ENCODE data around the gene NEIL1. TPM values are rescaled to one million over a fixed set of nuclear protein-coding genes. Genes with fewer than 3 reads are reported as not detected.
"Not testable (repeated sequence)": the region's sequence is repeated elsewhere in the genome, so short reads cannot be mapped to it uniquely, and the experiment has no call there.

Gene NEIL1
- total RNA-seq, 1 donor from 2014 or later: 12.7 TPM

DNA sequence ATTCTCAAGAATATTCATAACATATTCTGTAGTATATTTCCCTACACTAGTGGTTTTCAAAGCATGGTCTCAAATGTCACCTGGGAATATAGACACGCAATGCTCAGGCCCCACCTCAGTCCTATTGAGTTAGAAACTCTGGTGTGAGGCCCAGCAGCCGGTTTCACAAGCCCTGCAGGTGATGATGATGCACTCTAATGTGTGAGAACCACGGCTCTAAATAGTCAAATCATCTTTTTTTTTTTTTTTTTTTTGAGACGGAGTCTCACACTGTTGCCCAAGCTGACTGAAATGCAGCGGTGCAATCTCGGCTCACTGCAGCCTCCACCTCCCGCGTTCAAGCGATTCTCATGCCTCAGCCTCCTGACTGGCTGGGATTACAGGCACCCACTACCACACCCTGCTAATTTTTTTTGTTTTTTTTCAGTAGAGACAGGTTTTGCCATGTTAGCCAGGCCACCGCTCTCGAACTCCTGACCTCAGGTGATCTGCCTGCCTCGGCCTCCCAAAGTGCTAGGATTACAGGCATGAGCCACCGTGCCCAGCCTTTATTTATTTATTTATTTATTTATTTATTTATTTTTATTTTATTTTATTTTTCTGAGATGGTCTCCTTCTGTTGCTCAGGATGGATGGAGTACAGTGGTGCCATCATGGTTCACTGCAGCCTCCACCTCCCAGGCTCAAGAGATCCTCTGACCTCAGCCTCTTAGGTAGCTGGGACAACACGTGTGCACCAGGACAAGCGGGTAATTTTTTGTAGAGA lies 13.0 kb upstream of the NEIL1 start:
- intact Hi-C loops (cut with micrococcal nuclease): not testable (repeated sequence)

DNA sequence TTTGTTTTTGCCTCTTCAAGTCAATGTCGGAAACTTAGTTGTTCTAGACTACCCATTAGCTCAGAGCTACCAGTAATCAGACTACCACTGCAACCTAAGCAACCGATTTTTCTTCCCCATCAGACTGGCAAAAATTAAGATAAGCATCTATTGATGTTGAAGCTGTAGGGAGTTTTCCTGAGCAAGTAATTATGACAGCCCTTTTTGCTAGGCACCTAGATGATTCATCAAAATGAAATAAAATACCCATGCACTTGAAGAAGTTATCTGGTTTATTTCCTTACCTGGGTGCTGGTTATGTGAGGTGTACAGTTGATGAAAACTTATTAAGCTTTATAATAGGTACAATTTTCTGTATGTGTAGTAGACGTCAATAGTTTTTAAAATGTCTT lies 11.5 kb upstream of the NEIL1 start:
- intact Hi-C loops (cut with micrococcal nuclease): no loop called here

DNA sequence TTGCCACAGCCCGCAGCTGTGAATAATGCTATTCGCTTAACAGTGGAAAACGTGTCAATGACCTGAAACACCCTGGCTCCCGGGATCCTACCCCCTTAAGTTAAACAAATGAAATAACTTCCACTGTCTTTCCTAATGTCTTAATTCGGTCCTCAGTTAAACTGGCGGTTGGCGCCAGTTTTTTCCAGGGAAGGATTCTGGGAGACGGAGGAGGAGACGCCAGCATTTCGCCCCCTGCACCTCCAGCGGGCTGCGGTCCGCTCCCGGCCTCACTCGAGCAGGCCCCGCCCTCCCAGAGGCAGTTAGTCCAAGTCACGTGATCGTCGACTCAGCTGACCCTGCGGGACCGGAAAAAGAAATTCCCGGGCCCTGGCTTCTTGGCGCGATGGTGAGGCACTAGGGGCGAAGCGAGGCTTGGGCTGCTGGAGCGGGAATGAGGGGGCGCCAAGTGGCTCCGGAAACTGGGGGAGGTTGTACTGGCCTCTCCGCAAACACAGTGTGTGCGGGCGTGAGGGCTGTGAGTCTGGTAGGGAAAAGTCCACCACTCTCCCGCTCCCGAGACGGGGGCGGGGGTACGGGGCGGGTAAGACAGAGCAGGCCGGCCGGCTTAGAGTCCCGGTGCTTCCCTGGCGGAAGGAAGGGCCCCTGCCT lies 11.0 kb upstream of the NEIL1 start, which contains the start of gene COMMD4:
Gene COMMD4 (plus strand): TSS at position 359 of the 651 bp plus-strand sequence. CDS start 27 bp downstream, at position 386.
- intact Hi-C loops (cut with micrococcal nuclease): loop anchor here (1.0 to 2.0 kb wide), 3 partner anchors 14 to 117 kb away; partner anchors contain the start of gene MAN2C1

DNA sequence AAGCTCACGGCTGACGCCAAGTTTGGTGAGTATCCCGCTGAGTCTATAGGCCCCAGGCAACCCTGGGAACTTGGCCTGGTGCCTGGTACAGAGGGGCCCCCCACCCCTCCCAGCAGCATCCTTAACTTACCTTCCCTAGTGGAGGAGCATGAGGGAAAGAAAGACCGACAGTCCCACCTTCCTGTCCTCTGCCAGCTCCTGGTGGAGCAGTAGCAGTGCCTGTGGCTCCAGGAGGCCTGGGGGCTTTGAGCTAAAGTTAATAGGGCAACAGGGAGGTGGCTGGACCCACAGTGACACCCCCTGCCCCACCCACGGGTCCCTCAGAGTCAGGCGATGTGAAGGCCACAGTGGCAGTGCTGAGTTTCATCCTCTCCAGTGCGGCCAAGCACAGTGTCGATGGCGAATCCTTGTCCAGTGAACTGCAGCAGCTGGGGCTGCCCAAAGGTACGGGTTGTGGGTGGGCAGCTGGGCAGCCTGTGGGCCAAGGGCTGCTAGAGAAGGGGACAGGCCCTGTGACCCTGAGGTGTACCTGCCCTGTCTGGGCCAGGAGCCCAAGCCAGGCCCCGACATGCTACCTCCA lies 8.1 kb upstream of the NEIL1 start:
- intact Hi-C loops (cut with micrococcal nuclease): no loop called here

DNA sequence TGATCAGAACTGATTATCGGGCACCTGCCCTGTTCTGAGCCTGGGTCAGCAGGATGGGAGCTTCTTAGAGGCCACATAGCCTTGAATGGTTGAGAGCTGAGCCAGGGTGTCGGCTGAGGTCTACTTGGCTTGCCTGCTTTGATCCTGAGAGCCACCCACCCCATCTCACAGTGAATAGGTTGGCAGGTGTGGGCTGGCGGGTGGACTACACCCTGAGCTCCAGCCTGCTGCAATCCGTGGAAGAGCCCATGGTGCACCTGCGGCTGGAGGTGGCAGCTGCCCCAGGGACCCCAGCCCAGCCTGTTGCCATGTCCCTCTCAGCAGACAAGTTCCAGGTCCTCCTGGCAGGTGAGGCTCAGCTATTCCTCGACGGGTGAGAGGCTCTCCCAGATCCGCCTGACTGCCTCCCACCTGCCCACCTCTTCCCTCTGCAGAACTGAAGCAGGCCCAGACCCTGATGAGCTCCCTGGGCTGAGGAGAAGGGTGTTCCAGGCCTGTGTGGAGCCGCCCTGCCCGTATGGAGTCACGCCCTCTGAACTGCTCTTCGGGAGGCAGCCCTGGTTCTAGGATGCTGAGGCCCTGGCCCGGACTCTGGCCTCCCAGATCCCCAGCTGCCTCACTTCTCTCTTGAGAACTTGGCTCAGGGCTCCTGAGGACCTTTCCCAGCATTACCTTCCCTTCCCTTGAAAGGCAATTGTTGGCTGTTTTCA lies 7.2 kb upstream of the NEIL1 start:
- intact Hi-C loops (cut with micrococcal nuclease): no loop called here

DNA sequence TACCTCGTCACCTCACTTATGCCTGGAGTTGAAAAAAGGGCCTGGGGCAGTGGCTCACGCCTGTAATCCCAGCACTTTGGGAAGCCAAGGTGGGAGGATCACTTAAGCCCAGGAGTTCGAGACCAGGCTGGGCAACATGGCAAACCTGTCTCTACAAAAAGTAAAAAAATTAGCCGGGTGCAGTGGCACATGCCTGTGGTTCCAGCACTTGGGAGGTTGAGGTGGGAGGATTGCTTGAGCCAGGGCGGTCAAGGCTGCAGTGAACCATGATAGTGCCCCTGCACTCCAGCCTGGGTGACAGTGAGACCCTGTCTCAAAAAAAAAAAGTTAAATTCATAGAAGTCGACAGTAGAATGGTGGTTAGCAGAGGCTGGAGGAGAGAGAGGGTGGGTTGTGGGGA lies 4.6 kb upstream of the NEIL1 start:
- intact Hi-C loops (cut with micrococcal nuclease): no loop called here

DNA sequence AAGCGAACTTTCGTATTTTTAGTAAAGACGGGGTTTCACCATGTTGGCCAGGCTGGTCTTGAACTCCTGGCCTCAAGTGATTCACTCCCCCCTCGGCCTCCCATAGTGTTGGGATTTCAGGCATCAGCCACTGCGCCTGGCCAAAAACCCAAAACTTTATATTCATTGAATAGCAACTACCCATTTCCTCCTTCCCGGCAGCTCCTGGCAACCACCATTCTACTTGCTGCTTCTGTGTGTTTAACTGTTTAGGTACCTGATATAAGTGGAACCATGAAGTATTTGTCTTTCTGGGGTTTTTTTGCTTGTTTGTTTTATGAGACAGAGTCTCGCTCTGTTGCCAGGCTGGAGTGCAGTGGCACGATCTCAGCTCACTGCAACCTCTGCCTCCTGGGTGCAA lies 2.9 kb upstream of the NEIL1 start:
- intact Hi-C loops (cut with micrococcal nuclease): not testable (repeated sequence)

DNA sequence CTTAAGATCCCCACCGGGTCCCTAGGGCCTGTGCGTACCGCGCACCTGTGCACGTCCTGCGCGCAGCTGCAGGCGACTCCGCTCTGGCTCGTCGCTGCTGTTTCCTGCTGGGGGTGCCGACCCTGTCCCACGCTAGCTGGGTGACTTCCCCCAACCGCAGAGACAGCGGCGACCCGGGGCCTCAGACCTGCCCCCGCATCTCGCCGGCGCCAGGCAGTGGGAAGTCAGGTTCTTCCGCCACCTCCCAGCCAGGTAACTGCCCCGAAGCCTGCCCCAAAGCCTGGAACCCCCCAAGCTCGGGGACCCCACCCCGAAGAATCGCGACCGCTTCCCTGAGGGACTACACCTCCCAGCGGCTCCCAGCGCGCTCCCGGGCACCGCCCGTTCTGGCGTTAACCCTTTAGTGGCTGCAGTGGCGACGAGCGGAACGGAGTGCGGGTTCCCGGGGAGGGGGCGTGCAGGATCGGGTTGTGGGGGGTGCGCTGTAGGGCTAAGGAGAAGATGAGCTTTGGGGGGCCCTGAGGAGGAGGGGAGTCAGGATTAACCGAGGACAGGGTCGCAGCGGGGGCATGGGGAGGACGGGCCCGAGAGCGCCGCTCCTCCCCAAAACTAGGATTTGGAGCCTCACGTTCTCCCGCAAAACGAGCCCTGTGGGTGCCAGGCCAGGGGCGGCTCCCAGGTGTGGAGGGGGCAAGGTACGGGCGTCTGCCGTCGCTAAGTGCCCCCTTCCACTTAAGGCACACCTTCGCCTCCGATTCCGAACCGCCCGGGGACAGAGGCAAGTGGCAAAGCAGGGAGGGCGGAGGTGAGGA lies 589 bp downstream of the NEIL1 start:
- intact Hi-C loops (cut with micrococcal nuclease): no loop called here

DNA sequence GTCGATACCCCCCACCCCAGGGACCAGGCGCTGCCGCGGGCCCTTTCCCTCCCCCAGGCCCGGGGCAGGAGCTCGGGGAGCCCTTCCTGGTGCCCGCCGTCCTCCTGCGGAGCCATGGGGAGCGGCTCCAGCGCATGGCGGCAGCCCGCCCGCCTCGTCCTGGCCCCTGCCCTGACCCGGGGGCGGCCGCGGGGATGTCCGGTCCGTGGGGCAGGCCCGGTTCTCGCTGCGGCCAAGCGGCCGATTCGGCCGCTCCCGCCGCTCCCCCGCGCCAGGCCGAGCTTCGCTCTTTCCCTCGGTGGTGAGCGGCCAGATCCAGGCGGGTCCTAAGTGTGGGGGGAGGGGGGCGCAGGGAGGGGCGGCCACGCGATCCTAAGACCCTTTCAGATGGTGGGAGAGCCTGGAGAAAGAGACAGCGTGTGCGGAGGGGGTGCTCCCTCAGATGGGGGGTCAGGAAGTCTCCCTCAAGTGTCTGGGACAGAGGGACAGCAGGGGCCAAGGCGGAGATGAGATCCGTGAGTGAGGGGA lies 1.3 kb downstream of the NEIL1 start:
- intact Hi-C loops (cut with micrococcal nuclease): no loop called here

DNA sequence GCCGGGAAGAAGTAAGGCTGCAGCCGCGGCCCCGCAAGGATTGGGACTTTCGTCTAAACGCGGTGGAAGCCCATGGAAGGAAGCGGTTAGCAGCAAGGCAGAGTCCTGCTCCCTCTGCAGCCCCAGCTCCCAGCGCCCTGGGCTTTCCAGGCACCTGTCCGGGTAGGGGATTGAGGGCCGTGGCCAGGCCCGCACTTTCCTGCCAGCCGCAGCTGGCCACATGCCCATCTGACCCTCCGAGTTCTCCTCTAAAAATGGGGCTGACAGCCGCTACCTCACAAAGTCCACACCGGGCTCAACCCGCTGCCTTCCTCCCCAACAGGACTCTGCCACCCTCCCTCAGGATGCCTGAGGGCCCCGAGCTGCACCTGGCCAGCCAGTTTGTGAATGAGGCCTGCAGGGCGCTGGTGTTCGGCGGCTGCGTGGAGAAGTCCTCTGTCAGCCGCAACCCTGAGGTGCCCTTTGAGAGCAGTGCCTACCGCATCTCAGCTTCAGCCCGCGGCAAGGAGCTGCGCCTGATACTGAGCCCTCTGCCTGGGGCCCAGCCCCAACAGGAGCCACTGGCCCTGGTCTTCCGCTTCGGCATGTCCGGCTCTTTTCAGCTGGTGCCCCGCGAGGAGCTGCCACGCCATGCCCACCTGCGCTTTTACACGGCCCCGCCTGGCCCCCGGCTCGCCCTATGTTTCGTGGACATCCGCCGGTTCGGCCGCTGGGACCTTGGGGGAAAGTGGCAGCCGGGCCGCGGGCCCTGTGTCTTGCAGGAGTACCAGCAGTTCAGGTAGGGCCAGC lies 1.9 kb downstream of the NEIL1 start:
- intact Hi-C loops (cut with micrococcal nuclease): no loop called here

DNA sequence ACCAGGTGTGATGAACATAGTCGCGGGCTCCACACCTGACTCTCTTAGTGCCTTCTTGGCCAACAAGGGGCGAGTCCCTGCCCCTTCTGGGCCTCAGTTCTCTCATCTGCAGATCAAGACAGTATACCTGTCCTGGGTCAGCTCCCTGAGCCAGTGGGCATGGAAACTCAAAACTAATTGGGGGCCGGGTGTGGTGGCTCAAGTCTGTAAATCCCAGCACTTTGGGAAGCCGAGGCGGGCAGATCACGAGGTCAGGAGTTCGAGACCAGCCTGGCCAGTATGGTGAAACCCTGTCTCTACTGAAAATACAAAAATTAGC lies 2.5 kb downstream of the NEIL1 start:
- intact Hi-C loops (cut with micrococcal nuclease): not testable (repeated sequence)

DNA sequence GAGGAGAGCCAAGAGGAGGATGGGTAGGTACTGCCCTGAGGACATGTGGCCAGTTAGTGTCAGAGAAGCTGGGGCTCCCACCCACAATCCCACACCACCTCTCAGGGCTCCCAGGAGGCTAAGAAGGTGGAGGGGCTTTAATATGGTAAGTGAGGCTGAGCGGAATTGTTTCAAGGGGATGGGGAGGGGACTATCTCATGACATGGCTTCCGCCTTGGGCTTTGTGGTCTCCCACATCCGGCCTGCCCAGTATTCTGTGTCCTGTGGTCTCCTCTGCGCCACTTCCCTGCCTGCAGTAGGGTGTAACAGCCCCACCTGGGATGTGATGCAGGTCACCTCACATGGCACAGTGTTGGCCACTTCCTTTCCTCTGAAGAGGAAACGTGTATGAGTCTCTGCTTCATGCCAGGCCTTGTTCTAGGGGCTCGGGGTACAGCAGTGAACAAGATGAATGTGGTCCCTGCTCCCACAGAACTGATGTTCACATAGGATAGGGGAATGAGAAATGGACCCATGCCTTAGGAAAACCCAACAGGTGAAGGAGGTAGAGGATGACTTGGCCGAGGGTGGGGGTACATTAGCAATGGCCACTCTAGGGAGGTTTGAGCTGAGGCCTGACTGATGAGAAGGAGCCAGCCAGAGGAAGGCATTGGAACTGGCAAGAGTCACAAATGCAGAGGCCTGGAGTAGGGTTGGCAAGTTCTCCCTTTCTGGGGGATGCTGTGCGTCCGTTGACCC lies 3.2 kb downstream of the NEIL1 start:
- intact Hi-C loops (cut with micrococcal nuclease): loop anchor here (1.0 kb wide), 2 partner anchors 14 to 18 kb away; partner anchors contain the start of genes COMMD4 and MAN2C1

DNA sequence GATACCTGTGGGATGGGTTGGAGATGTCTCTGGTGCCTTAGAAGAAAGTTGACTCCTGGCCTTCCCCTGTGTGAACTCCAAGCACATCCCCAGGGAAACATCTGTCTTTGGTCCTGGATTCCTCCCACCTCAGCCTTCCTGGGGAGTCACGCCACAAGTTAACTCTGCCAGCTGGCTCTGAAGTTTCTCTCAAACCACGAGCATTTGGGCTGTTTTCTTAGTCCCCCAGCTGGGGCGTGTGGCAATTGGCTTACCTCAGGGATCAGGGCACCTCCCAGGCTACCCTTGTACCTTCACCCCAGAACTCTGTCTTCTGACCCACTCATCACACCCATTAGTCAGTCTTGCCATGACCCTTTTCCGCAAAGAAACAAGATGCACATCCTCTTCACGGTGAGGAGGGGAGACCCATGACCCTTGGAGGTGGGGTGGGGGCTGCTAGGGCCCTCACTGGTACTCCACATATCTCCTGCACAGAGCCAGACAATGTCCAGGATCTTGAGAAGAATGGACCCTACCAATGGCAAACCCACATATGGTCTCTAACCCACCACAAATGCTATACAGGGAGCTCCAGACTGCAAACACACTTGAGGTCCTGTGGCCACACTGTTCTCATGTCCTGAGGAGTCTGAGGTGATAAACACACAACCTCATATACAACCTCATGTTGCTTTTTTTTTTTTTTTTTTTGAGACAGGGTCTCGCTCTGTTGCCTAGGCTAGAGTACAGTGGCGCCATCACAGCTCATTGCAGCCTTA lies 3.9 kb downstream of the NEIL1 start:
- intact Hi-C loops (cut with micrococcal nuclease): loop anchor here (1.0 kb wide), 2 partner anchors 14 to 18 kb away; partner anchors contain the start of genes COMMD4 and MAN2C1

DNA sequence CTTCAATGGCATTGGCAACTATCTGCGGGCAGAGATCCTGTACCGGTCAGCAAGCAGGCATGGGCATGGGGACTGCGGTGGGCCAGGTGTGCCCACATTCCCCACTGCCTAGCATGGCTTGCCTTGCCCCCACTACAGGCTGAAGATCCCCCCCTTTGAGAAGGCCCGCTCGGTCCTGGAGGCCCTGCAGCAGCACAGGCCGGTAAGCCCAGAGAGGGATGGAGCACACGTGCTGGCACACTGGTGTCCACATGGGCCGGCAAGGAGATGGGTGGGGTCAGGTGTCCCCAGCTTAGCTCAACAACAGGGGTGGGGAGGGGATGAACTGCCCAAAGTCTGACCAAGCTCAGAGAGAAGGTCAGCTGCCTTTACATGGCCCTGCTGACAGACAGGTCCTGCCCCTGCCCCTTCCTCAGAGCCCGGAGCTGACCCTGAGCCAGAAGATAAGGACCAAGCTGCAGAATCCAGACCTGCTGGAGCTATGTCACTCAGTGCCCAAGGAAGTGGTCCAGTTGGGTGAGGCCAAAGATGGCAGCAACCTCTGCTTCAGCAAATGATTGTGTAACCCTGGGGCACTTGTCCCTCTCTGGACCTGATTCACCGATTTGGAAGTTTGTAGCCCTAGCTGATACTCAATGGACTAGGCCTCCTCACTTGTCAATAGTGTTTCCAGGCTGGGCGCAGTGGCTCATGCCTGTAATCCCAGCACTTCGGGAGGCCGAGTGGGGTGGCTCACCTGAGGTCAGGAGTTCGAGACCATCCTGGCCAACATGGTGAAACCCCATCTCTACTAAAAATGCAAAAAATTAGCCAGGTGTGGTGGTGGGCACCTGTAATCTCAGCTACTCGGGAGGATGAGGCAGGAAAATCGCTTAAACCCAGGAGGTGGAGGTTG lies 5.6 kb downstream of the NEIL1 start:
- intact Hi-C loops (cut with micrococcal nuclease): no loop called here

DNA sequence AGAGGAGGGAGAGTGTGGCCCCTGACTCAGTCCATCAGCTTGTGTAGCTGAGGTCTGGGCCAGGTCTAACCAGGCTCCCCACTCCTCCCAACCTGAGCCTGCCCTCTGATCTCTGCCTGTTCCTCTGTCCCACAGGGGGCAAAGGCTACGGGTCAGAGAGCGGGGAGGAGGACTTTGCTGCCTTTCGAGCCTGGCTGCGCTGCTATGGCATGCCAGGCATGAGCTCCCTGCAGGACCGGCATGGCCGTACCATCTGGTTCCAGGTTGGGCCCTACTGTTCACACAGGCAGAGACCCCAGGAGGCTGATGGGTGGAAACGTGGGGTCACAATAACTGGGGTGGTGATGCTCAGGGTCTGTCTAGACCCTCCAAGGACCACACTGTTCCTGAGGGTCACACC lies 6.8 kb downstream of the NEIL1 start:
- intact Hi-C loops (cut with micrococcal nuclease): no loop called here

DNA sequence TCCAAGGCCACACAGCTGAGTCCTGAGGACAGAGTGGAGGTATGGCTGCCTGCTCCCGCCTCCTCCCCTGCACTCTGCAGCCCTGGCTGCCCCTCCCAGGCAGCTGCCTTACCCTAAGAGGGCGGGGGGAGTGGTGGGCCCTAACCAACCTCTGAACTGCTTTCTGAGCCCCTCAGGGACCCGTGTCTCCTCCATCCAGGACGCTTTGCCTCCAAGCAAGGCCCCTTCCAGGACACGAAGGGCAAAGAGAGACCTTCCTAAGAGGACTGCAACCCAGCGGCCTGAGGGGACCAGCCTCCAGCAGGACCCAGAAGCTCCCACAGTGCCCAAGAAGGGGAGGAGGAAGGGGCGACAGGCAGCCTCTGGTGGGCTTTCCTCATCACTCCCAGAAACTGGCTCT lies 7.6 kb downstream of the NEIL1 start:
- intact Hi-C loops (cut with micrococcal nuclease): no loop called here

DNA sequence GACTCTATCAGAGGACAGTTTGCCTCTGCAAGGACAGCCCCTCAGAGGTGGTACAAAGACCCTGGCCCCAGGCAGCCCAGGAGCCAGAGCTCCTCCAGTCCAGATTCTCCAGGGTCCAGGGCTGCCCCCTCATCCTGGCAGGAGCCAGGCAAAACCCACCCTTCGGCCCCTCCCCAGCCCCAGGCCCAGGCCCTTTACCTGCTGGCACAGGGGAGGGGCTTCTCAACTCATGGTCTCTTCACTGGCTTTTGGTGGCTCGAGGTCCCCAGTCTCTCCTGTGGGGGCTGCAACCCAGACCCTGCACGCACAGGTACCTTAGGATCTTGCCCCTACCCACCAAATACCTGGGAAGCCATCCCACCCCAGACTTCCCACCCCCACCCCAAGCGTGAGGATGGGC lies 8.5 kb downstream of the NEIL1 start:
- intact Hi-C loops (cut with micrococcal nuclease): no loop called here

Measured in T-helper 1 cell treated with Interleukin-12 subunit alpha and Interleukin-12 subunit beta and Interleukin-4 antibody, amounts not matched to agents 30 ng/mL and 1 ng/mL, for 36 hours (primary cell).